ENCODE results near the gene EEF2K.

Gene EEF2K

GRCh38 chr16:22177968-22178930 lies 27.8 kb upstream of the EEF2K start:
- DNase-seq (ENCODE audit: low read depth, low spot score): no peak
- no CpG with 5 or more reads among the region's 18 CpGs for WGBS (ENCODE audit: insufficient coverage, insufficient read length)
- H3K9me3 ChIP-seq (ENCODE audit: control insufficient read depth, insufficient read depth, low read length): no peaks in the 10 kb centered on the region
- H3K27me3 ChIP-seq (ENCODE audit: control insufficient read depth, insufficient read depth, low read length): no peaks in the 10 kb centered on the region
- no peak overlapping the region for H3K4me3 ChIP-seq (ENCODE audit: low read length)
- no peaks in the 10 kb centered on the region for H3K36me3 ChIP-seq (ENCODE audit: control insufficient read depth, insufficient read depth, low read length)
- no peak overlapping the region for H3K27ac ChIP-seq (ENCODE audit: low read length)
- no peaks in the 10 kb centered on the region for H3K4me1 ChIP-seq (ENCODE audit: control insufficient read depth, insufficient read depth, low read length)

- Histone ChIP-seq H3K4me1 (ENCODE audit: control insufficient read depth, insufficient read depth, low read length) (no peaks in the 10 kb centered on the region), H3K9me3 (ENCODE audit: control insufficient read depth, insufficient read depth, low read length) (no peaks in the 10 kb centered on the region), H3K36me3 (ENCODE audit: control insufficient read depth, insufficient read depth, low read length) (no peaks in the 10 kb centered on the region), H3K4me3 (ENCODE audit: low read length) (no peak overlapping the region), H3K27ac (ENCODE audit: low read length) (no peak overlapping the region), H3K27me3 (ENCODE audit: control insufficient read depth, insufficient read depth, low read length) (no peaks in the 10 kb centered on the region)
- no peak for DNase-seq (ENCODE audit: low read depth, low spot score)
- WGBS (ENCODE audit: insufficient coverage, insufficient read length): no CpG with 5 or more reads among the region's 11 CpGs
Observed at GRCh38 chr16:22181426-22181825, 24.7 kb upstream of the EEF2K start.

- no CpG with 5 or more reads among the region's 7 CpGs for WGBS (ENCODE audit: insufficient coverage, insufficient read length)
- no peaks in the 10 kb centered on the region for H3K4me1 ChIP-seq (ENCODE audit: control insufficient read depth, insufficient read depth, low read length)
- no peak for DNase-seq (ENCODE audit: low read depth, low spot score)
Observed at GRCh38 chr16:22181843-22182242, 24.2 kb upstream of the EEF2K start.

GRCh38 chr16:22183335-22183734 lies 22.7 kb upstream of the EEF2K start:
- Histone ChIP-seq H3K4me3 (ENCODE audit: low read length) (no peak overlapping the region), H3K9me3 (ENCODE audit: control insufficient read depth, insufficient read depth, low read length) (no peaks in the 10 kb centered on the region), H3K27me3 (ENCODE audit: control insufficient read depth, insufficient read depth, low read length) (no peaks in the 10 kb centered on the region), H3K27ac (ENCODE audit: low read length) (no peak overlapping the region), H3K36me3 (ENCODE audit: control insufficient read depth, insufficient read depth, low read length) (no peaks in the 10 kb centered on the region), H3K4me1 (ENCODE audit: control insufficient read depth, insufficient read depth, low read length) (no peaks in the 10 kb centered on the region)
- WGBS (ENCODE audit: insufficient coverage, insufficient read length): no CpG with 5 or more reads among the region's 5 CpGs
- DNase-seq (ENCODE audit: low read depth, low spot score): no peak

More at GRCh38 chr16:22181843-22182242, 24.2 kb upstream of the EEF2K start:
- Histone ChIP-seq H3K27me3 (ENCODE audit: control insufficient read depth, insufficient read depth, low read length) (no peaks in the 10 kb centered on the region), H3K9me3 (ENCODE audit: control insufficient read depth, insufficient read depth, low read length) (no peaks in the 10 kb centered on the region), H3K36me3 (ENCODE audit: control insufficient read depth, insufficient read depth, low read length) (no peaks in the 10 kb centered on the region), H3K27ac (ENCODE audit: low read length) (no peak overlapping the region), H3K4me3 (ENCODE audit: low read length) (no peak overlapping the region)

GRCh38 chr16:22183901-22184614 lies 22.0 kb upstream of the EEF2K start:
- no CpG with 5 or more reads among the region's 11 CpGs for WGBS (ENCODE audit: insufficient coverage, insufficient read length)
- H3K4me1 ChIP-seq (ENCODE audit: control insufficient read depth, insufficient read depth, low read length): no peaks in the 10 kb centered on the region

GRCh38 chr16:22184615-22184968 lies 21.5 kb upstream of the EEF2K start:
- H3K4me3 ChIP-seq (ENCODE audit: low read length): no peak overlapping the region
- no peak overlapping the region for H3K27ac ChIP-seq (ENCODE audit: low read length)

More at GRCh38 chr16:22183901-22184614, 22.0 kb upstream of the EEF2K start:
- Histone ChIP-seq H3K27ac (ENCODE audit: low read length) (no peak overlapping the region), H3K27me3 (ENCODE audit: control insufficient read depth, insufficient read depth, low read length) (no peaks in the 10 kb centered on the region), H3K4me3 (ENCODE audit: low read length) (no peak overlapping the region), H3K9me3 (ENCODE audit: control insufficient read depth, insufficient read depth, low read length) (no peaks in the 10 kb centered on the region), H3K36me3 (ENCODE audit: control insufficient read depth, insufficient read depth, low read length) (no peaks in the 10 kb centered on the region)
- DNase-seq (ENCODE audit: low read depth, low spot score): no peak

GRCh38 chr16:22186517-22186916 lies 19.6 kb upstream of the EEF2K start:
- no peak overlapping the region for H3K27ac ChIP-seq (ENCODE audit: low read length)
- WGBS (ENCODE audit: insufficient coverage, insufficient read length): no CpG with 5 or more reads among the region's 3 CpGs
- DNase-seq (ENCODE audit: low read depth, low spot score): no peak
- no peaks in the 10 kb centered on the region for H3K27me3 ChIP-seq (ENCODE audit: control insufficient read depth, insufficient read depth, low read length)
- no peak overlapping the region for H3K4me3 ChIP-seq (ENCODE audit: low read length)
- no peaks in the 10 kb centered on the region for H3K36me3 ChIP-seq (ENCODE audit: control insufficient read depth, insufficient read depth, low read length)
- H3K9me3 ChIP-seq (ENCODE audit: control insufficient read depth, insufficient read depth, low read length): no peaks in the 10 kb centered on the region
- H3K4me1 ChIP-seq (ENCODE audit: control insufficient read depth, insufficient read depth, low read length): peaks cover 5% of the 10 kb centered on the region

More at GRCh38 chr16:22184615-22184968, 21.5 kb upstream of the EEF2K start:
- Histone ChIP-seq H3K4me1 (ENCODE audit: control insufficient read depth, insufficient read depth, low read length) (peaks cover 4% of the 10 kb centered on the region), H3K36me3 (ENCODE audit: control insufficient read depth, insufficient read depth, low read length) (no peaks in the 10 kb centered on the region), H3K9me3 (ENCODE audit: control insufficient read depth, insufficient read depth, low read length) (no peaks in the 10 kb centered on the region), H3K27me3 (ENCODE audit: control insufficient read depth, insufficient read depth, low read length) (no peaks in the 10 kb centered on the region)
- no peak for DNase-seq (ENCODE audit: low read depth, low spot score)
- WGBS (ENCODE audit: insufficient coverage, insufficient read length): no CpG with 5 or more reads among the region's 6 CpGs

GRCh38 chr16:22188267-22188594 lies 17.8 kb upstream of the EEF2K start:
- Histone ChIP-seq H3K27me3 (ENCODE audit: control insufficient read depth, insufficient read depth, low read length) (no peaks in the 10 kb centered on the region), H3K4me3 (ENCODE audit: low read length) (no peak overlapping the region), H3K27ac (ENCODE audit: low read length) (no peak overlapping the region), H3K9me3 (ENCODE audit: control insufficient read depth, insufficient read depth, low read length) (no peaks in the 10 kb centered on the region), H3K36me3 (ENCODE audit: control insufficient read depth, insufficient read depth, low read length) (no peaks in the 10 kb centered on the region), H3K4me1 (ENCODE audit: control insufficient read depth, insufficient read depth, low read length) (peaks cover 7% of the 10 kb centered on the region)
- DNase-seq (ENCODE audit: low read depth, low spot score): no peak
- WGBS (ENCODE audit: insufficient coverage, insufficient read length): no CpG with 5 or more reads among the region's 2 CpGs

- no peak for DNase-seq (ENCODE audit: low read depth, low spot score)
- no peak overlapping the region for H3K27ac ChIP-seq (ENCODE audit: low read length)
- no peaks in the 10 kb centered on the region for H3K27me3 ChIP-seq (ENCODE audit: control insufficient read depth, insufficient read depth, low read length)
- H3K4me1 ChIP-seq (ENCODE audit: control insufficient read depth, insufficient read depth, low read length): peaks cover 7% of the 10 kb centered on the region
- no CpG with 5 or more reads among the region's 8 CpGs for WGBS (ENCODE audit: insufficient coverage, insufficient read length)
- H3K4me3 ChIP-seq (ENCODE audit: low read length): no peak overlapping the region
- H3K9me3 ChIP-seq (ENCODE audit: control insufficient read depth, insufficient read depth, low read length): no peaks in the 10 kb centered on the region
- no peaks in the 10 kb centered on the region for H3K36me3 ChIP-seq (ENCODE audit: control insufficient read depth, insufficient read depth, low read length)
Observed at GRCh38 chr16:22188595-22189442, 17.3 kb upstream of the EEF2K start.

- H3K4me1 ChIP-seq (ENCODE audit: control insufficient read depth, insufficient read depth, low read length): peaks cover 7% of the 10 kb centered on the region
- DNase-seq (ENCODE audit: low read depth, low spot score): no peak
- no peak overlapping the region for H3K27ac ChIP-seq (ENCODE audit: low read length)
- peak overlapping the region; percentile 63; the same call in 1 of the 2 replicates for H3K4me3 ChIP-seq (ENCODE audit: low read length)
- no peaks in the 10 kb centered on the region for H3K9me3 ChIP-seq (ENCODE audit: control insufficient read depth, insufficient read depth, low read length)
- WGBS (ENCODE audit: insufficient coverage, insufficient read length): no CpG with 5 or more reads among the region's 18 CpGs
- no peaks in the 10 kb centered on the region for H3K36me3 ChIP-seq (ENCODE audit: control insufficient read depth, insufficient read depth, low read length)
- H3K27me3 ChIP-seq (ENCODE audit: control insufficient read depth, insufficient read depth, low read length): no peaks in the 10 kb centered on the region
Observed at GRCh38 chr16:22189473-22190080, 16.5 kb upstream of the EEF2K start.

All from iPS DF 6.9 (cell line).